ENCODE results near the gene NEK11.

Gene NEK11

DNA sequence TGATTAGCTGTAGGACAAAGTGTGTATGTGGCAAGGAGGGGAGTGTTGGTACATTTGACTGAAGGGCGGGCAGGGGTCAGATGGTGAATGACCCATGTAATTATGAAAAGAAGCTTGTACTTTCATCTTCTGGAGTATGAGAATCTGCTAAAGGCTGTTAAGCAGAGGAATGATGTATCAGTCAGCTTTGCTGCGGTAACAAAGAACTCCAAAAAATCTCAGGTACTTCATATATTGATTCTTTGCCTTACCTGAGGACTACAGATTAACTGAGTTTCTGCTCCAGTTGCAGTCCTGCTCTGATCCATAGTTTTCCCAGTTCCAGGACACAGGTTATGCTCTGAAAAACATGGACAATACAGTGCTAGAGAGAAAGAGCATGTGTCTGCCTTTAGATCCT is 115.1 kb downstream of the NEK11 start:
- no peak for TF ChIP-seq ZNF274 (IDR thresholded peaks at IDR 0.05; ENCODE audit: low read depth, low read length)
- H3K4me3 ChIP-seq (ENCODE audit: low read length): no peak overlapping the region

DNA sequence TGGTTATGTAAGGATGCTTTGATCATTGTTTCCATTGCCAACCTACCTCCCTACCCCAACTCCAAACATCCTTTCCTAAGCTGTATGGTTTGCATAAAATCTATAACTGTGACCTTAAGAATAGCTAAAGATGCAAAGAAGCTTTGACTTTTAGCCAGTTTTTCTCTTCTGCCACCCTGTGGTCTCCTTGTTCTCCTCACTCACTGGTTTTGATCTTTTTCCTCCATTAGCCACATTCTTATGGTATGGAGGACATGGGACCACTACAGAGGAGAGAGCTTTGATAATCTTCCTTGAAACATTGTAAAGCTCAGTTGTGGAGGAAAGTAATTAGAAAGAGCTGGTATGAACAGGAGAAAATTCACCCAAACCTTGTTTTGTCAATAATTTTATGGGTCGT is 115.9 kb downstream of the NEK11 start:
- H3K4me3 ChIP-seq (ENCODE audit: low read length): no peak overlapping the region
- no peak for TF ChIP-seq ZNF274 (IDR thresholded peaks at IDR 0.05; ENCODE audit: low read depth, low read length)

GRCh38 chr3:131143802-131144201 is 117.1 kb downstream of the NEK11 start:
- TF ChIP-seq ZNF274 (IDR thresholded peaks at IDR 0.05; ENCODE audit: low read depth, low read length): no peak
- H3K4me3 ChIP-seq (ENCODE audit: low read length): no peak overlapping the region

- no peak overlapping the region for H3K4me3 ChIP-seq (ENCODE audit: low read length)
- no peak for TF ChIP-seq ZNF274 (IDR thresholded peaks at IDR 0.05; ENCODE audit: low read depth, low read length)
Observed at GRCh38 chr3:131147534-131147933, 120.9 kb downstream of the NEK11 start.

DNA sequence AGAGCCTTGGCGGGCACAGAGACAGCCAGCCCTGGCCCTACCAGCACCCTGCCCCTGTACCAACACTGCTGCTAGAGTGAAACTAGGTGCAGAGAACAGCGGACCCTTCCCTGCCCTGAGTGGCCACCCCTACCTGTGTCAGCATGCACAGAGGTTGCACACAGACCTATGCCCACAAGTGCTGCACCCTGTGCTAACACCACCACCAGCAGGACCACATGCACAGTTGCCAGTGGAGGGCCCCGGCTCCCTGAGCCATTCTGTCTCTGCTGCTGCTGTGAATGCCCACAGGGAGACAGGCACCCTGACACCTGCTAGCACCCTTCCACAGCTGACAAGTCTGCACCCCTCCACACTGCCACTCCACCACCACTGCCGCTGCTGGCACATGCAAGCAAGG is 131.8 kb downstream of the NEK11 start:
- TF ChIP-seq ZNF274 (IDR thresholded peaks at IDR 0.05; ENCODE audit: low read depth, low read length): no peak
- no peak overlapping the region for H3K4me3 ChIP-seq (ENCODE audit: low read length)

DNA sequence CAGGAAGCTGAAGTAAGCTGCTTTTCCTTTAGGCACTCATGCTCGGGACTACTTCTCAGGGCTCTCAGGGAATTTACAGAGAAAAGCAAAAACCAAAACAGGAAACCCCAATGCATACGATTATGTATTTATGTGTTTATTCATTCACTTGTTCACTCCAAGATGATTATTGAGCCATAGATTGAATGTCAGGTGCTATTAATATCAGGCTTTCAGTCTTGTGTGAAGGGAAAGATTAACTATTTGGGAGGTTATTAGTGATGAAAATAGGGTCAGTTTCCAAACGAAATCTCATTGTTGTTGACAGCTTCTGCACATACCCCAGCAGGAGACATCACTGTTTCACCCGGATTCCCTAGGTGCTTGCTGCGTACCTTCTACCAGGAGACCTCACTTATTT is 135.8 kb downstream of the NEK11 start:
- no peak overlapping the region for H3K4me3 ChIP-seq (ENCODE audit: low read length)

DNA sequence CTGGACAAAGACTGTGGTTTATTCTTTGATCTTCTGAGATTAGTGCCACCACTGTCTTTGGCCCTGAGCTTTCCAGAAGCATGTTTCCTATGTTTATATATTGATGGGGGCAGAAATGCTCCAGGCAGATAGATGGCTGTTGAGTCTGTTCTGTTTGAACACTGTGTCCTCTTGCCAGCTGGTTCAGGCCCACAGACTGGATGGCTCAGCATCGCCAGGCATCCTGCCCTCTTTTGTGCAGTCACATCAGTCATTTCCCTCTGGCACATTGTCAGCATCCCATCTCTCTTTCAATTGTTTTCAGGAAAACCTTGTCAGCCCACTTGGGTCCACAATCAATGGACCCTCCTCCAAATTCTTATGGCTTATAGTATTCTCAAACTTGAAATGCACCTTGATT is 141.2 kb downstream of the NEK11 start:
- no peak for TF ChIP-seq ZNF274 (IDR thresholded peaks at IDR 0.05; ENCODE audit: low read depth, low read length)
- no peak overlapping the region for H3K4me3 ChIP-seq (ENCODE audit: low read length)

More for the DNA sequence above, 135.8 kb downstream of the NEK11 start:
- no peak for TF ChIP-seq ZNF274 (IDR thresholded peaks at IDR 0.05; ENCODE audit: low read depth, low read length)

DNA sequence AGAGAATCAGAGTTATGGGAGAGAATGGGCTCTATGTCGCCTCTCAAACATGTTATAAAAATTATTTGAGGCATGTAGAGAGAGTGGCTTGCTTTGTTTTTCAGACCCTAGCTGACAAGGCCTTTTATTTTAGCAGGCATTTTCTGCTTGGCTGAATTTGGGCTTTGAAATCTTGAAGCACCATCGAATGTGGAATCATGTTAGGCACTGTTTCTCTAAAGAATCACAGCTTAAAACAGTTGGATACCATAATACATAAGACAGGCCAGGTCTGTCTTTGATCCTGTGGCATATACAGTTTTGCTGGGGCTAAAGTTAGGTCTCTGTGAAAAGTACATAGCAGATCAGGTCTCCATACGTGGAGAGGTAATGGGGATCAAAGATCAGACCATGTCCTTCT is 142.7 kb downstream of the NEK11 start:
- no peak overlapping the region for H3K4me3 ChIP-seq (ENCODE audit: low read length)
- TF ChIP-seq ZNF274 (IDR thresholded peaks at IDR 0.05; ENCODE audit: low read depth, low read length): no peak

DNA sequence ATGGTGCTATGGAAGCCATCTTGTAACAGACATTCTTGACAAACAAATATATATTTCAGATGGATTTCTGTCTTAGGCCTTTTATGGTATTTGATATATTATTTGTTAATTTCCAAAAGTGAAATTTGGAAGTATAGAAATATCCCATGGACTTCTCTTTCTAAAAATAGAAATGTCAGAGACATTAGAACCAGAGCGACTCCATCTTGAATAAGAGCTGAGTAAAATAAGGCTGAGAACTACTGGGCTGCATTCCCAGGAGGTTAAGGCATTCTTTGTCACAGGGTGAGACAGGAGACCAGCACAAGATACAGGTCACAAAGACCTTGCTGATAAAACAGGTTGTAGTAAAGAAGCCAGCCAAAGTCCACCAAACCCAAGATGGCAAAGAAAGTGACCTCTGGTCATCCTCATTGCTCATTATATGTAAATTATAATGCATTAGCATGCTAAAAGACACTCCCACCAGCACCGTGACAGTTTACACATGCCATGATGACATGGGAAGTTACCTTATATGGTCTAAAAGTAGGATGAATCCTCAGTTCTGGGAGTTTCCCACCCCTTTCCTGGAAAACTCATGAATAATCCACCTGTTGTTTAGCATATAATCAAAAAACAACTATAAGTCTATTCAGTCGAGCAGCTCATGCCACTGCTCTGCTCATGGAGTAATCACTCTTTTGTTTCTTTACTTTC is 146.0 kb downstream of the NEK11 start:
- TF ChIP-seq ZNF274 (IDR thresholded peaks at IDR 0.05; ENCODE audit: low read depth, low read length): no peak
- no peak overlapping the region for H3K4me3 ChIP-seq (ENCODE audit: low read length)

- TF ChIP-seq ZNF274 (IDR thresholded peaks at IDR 0.05; ENCODE audit: low read depth, low read length): no peak
- H3K4me3 ChIP-seq (ENCODE audit: low read length): no peak overlapping the region
Observed at GRCh38 chr3:131174752-131175151, 148.1 kb downstream of the NEK11 start.

DNA sequence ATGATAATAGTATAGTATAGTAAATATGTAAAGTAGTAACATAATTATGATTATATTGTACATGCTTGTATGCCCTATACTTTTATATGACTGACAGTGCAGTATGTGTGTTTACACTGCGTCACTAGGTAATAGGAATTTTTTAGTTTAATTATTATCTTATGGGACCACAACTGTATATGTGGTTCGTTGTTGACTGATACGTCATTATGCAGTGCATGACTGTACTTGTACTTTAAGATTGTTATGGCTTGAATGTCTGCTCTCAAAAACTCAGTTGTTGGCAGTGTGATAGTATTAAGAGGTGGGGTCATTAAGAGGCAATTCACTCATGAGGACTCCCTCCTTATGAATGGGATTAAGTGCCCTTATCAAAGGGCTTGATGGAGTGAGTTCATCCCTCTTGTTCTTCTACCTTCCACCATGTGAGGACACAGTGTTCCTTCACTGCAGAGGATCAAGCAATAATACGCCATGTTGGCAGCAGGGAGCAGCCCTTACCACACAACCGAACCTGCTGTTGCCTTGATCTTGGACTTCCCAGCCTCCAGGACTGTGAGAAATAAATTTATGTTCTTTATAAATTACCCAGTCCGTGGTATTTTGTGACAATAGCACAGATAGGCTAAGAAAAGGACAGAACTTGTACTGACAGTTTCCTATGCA is 152.2 kb downstream of the NEK11 start:
- no peak overlapping the region for H3K4me3 ChIP-seq (ENCODE audit: low read length)
- no peak for TF ChIP-seq ZNF274 (IDR thresholded peaks at IDR 0.05; ENCODE audit: low read depth, low read length)

- no peak overlapping the region for H3K4me3 ChIP-seq (ENCODE audit: low read length)
- TF ChIP-seq ZNF274 (IDR thresholded peaks at IDR 0.05; ENCODE audit: low read depth, low read length): no peak
Observed at GRCh38 chr3:131192701-131193100, 166.0 kb downstream of the NEK11 start.

GRCh38 chr3:131193641-131194238 is 167.1 kb downstream of the NEK11 start:
- no peak overlapping the region for H3K4me3 ChIP-seq (ENCODE audit: low read length)
- TF ChIP-seq ZNF274 (IDR thresholded peaks at IDR 0.05; ENCODE audit: low read depth, low read length): no peak

DNA sequence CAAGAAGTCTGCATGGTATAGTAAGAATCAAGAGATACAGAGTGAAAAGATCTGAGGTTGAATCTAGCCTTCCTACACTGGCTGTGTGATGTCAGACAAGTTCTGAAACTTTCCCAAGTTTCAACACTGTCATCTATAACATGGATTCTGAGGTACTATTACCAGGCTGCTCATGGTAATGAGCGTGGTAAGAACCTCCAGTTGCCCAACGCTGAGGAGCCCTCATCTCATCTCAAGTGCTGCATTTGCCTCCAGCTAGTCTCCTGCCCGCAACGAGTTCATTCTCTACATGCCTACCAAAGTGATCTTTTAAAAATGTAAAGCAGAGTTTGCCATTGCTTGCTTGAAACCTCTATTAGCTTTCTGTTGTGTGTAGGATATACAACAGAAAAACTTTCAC is 168.1 kb downstream of the NEK11 start:
- no peak overlapping the region for H3K4me3 ChIP-seq (ENCODE audit: low read length)
- TF ChIP-seq ZNF274 (IDR thresholded peaks at IDR 0.05; ENCODE audit: low read depth, low read length): no peak

- H3K4me3 ChIP-seq (ENCODE audit: low read length): no peak overlapping the region
- no peak for TF ChIP-seq ZNF274 (IDR thresholded peaks at IDR 0.05; ENCODE audit: low read depth, low read length)
Observed at GRCh38 chr3:131200636-131201199, 174.0 kb downstream of the NEK11 start.

All from GM08714 (cell line).